HepG2 (cell line): ENCODE measurements around the gene PPP1R9A. TPM values are rescaled to one million over a fixed set of nuclear protein-coding genes. Genes with fewer than 3 reads are reported as not detected.

Experiments used
- ATAC-seq: fragments of 200-7000 bp; cut with Tn5 transposase; 3 replicates; pipeline ENCODE4 v1.9.1; 2020; ENCODE audit warnings: mild to moderate bottlenecking, moderate library complexity
- BruUV-seq: library from RNA; stranded (reverse); fragments of 400-500 nt; replicated peaks from 2 replicates; lab custom pipeline; 2021; lab: Mats Ljungman, UMichigan
- CTCF ChIA-PET: fragments of 300-600 bp; formaldehyde crosslinking; extraction: SDS; loops from one replicate; lab custom pipeline; 2021; ENCODE audit warnings: low total read pairs, inconsistent platforms, low intra/inter-chr PET ratio; lab: Yijun Ruan, JAX
- POLR2A ChIA-PET: fragments of 350-600 bp; sonication (Branson Sonifier 250); formaldehyde crosslinking; loops from one replicate; lab custom pipeline; 2020; ENCODE audit warnings: antibody characterized with exemption, inconsistent platforms; lab: Yijun Ruan, JAX
- DNase-seq: peaks from one replicate; pipeline ENCODE4 v3.0.0-alpha.2; 2015; ENCODE audit warnings: low spot score
- FAIRE-seq: peaks from 3 replicates; lab custom pipeline; 2011; peaks lifted over from hg19 to GRCh38; lab: Jason Lieb, UNC
- H2AFZ ChIP-seq: one replicate; pipeline ENCODE4 v1.6.1; 2011; ENCODE audit warnings: low read length, inconsistent platforms
- H3K27ac ChIP-seq: fragments of 300-600 bp; 3 replicates; pipeline ENCODE4 v1.8.0; 2011; ENCODE audit warnings: mixed run types, mild to moderate bottlenecking, mixed read lengths, low read length, inconsistent platforms; ENCODE audit not compliant: insufficient read depth; ENCODE audit errors: extremely low read length
- H3K27me3 ChIP-seq, 2 experiments: fragments of 200-600 bp in 1 of 2; 2 replicates in 1 of 2; 3 replicates in 1 of 2; pipeline versions ENCODE4 v1.6.0 to v1.8.0; 2011; ENCODE audit warnings: low read length in 2 of 2, mild to moderate bottlenecking in 2 of 2, moderate library complexity in 2 of 2, inconsistent platforms in 1 of 2; ENCODE audit not compliant: insufficient read depth in 2 of 2, control insufficient read depth in 1 of 2
- H3K36me3 ChIP-seq, 2 experiments: fragments of 200-600 bp in 1 of 2; replicated peaks in 1 of 2; 2 replicates in 1 of 2; 3 replicates in 1 of 2; pipeline versions ENCODE4 v1.5.1 to v1.8.0; 2011; ENCODE audit warnings: low read length in 2 of 2, inconsistent platforms in 1 of 2; ENCODE audit not compliant: insufficient read depth in 2 of 2, control insufficient read depth in 1 of 2
- H3K4me1 ChIP-seq: 2 replicates; pipeline ENCODE4 v1.5.1; 2012; ENCODE audit warnings: low read length, inconsistent platforms; ENCODE audit not compliant: insufficient read depth
- H3K4me2 ChIP-seq: 2 replicates; pipeline ENCODE4 v1.6.0; 2011; ENCODE audit warnings: low read depth, low read length, inconsistent platforms
- H3K4me3 ChIP-seq, 3 experiments: fragments of 200-600 bp in 1 of 3; sonication (generic), shearing (Covaris generic) in 1 of 3; replicated peaks in 1 of 3; 2 replicates each; pipeline ENCODE4 v1.5.1; 2011 to 2016; ENCODE audit warnings: low read length in 3 of 3, inconsistent platforms in 2 of 3, low read depth in 2 of 3, mild to moderate bottlenecking in 2 of 3, control low read depth in 1 of 3, mixed read lengths in 1 of 3; ENCODE audit not compliant: insufficient read depth in 1 of 3
- H3K79me2 ChIP-seq: one replicate; pipeline ENCODE4 v1.6.1; 2011; ENCODE audit warnings: low read length, inconsistent platforms; ENCODE audit not compliant: insufficient read depth
- H3K9ac ChIP-seq: 2 replicates; pipeline ENCODE4 v1.6.0; 2011; ENCODE audit warnings: mild to moderate bottlenecking, low read depth, low read length, inconsistent platforms; ENCODE audit not compliant: insufficient read depth
- H3K9me3 ChIP-seq: 2 replicates; pipeline ENCODE4 v1.5.1; 2012; ENCODE audit warnings: mild to moderate bottlenecking, low read length
- H4K20me1 ChIP-seq: 2 replicates; pipeline ENCODE4 v1.6.0; 2011; ENCODE audit warnings: inconsistent platforms, mild to moderate bottlenecking, low read length, moderate library complexity; ENCODE audit not compliant: insufficient read depth
- GATAD2A ChIP-seq: IDR thresholded peaks from 2 replicates; pipeline ENCODE4 v1.6.1; 2016
- HCFC1 ChIP-seq: fragments of 150-350 bp; IDR thresholded peaks from 2 replicates; pipeline ENCODE4 v1.6.1; 2014; ENCODE audit warnings: low read depth, low read length
- HIVEP1 ChIP-seq: sonication (generic); formaldehyde crosslinking; IDR thresholded peaks from 2 replicates; pipeline ENCODE4 v1.4.0; 2020; ENCODE audit warnings: mild to moderate bottlenecking, missing genetic modification reagents
- MYNN ChIP-seq: sonication (generic); formaldehyde crosslinking; IDR thresholded peaks from 2 replicates; pipeline ENCODE4 v1.4.0; 2020; ENCODE audit warnings: mild to moderate bottlenecking, low read depth, missing genetic modification reagents
- SKI ChIP-seq: fragments of 450-650 bp; IDR thresholded peaks from one replicate; pipeline ENCODE4 v1.6.1; 2018; ENCODE audit warnings: mild to moderate bottlenecking; ENCODE audit not compliant: partially characterized antibody
- ZKSCAN8 ChIP-seq: IDR thresholded peaks from 2 replicates; pipeline ENCODE4 v1.6.1; 2016; ENCODE audit warnings: borderline replicate concordance, missing genetic modification reagents, missing compliant biosample characterization
- ZNF605 ChIP-seq: sonication (generic); formaldehyde crosslinking; IDR thresholded peaks from 2 replicates; pipeline ENCODE4 v1.8.0; 2022; ENCODE audit warnings: mild to moderate bottlenecking, missing genetic modification reagents
- ZNF747 ChIP-seq: sonication (generic); formaldehyde crosslinking; IDR thresholded peaks from 2 replicates; pipeline ENCODE4 v1.8.1; 2023; ENCODE audit warnings: missing genetic modification reagents, mild to moderate bottlenecking, borderline replicate concordance
- ZNF83 ChIP-seq: sonication (generic); formaldehyde crosslinking; IDR thresholded peaks from 2 replicates; pipeline ENCODE4 v1.4.0; 2020; ENCODE audit warnings: missing genetic modification reagents, mild to moderate bottlenecking, borderline replicate concordance
- WGBS: methylation state at CpG from one replicate; pipeline ENCODE4 v1.1.6; 2017; ENCODE audit warnings: low lambda C conversion rate; 5-methylcytosine and 5-hydroxymethylcytosine counted together
- in situ Hi-C: cut with HindIII; loops from 2 replicates; pipeline ENCODE4 v1.10.0; 2017; ENCODE audit warnings: low pct_unique_long_range_greater_than_20kb; ENCODE audit not compliant: extremely low pct_ligation_motif_present
- intact Hi-C: fragments of 100-400 bp; cut with micrococcal nuclease; formaldehyde crosslinking; loops from one replicate; pipeline ENCODE4 v1.10.0; 2022; ENCODE audit not compliant: unreplicated experiment
- polyA plus RNA-seq, 8 experiments: library from polyadenylated mRNA; depleted of rRNA in 3 of 8; stranded (reverse) in 7 of 8; unstranded in 1 of 8; fragments of >200 nt; fragmentation: Illumina TruSeq in 4 of 8; extraction: Trizol in 4 of 8; gene quantifications; 2 replicates each; pipeline versions ENCODE4 v1.2.1 to v1.2.3, GENCODE V29; 2011 to 2016; ENCODE audit warnings: low read depth in 4 of 8, missing spikeins in 1 of 8, mixed read lengths in 1 of 8; ENCODE audit not compliant: insufficient read depth in 1 of 8
- total RNA-seq, 5 experiments: library from RNA; depleted of rRNA; stranded (reverse); fragments of >200 nt; fragmentation: Illumina TruSeq; extraction: Trizol; gene quantifications; 2 replicates each; pipeline ENCODE4 v1.2.3, GENCODE V29; 2016; ENCODE audit warnings: low read depth in 1 of 5
- TF ChIP-seq, protein P1 (sequence below): sonication (generic); formaldehyde crosslinking; IDR thresholded peaks from 2 replicates; pipeline ENCODE4 v1.4.0; 2020; ENCODE audit warnings: missing genetic modification reagents, mild to moderate bottlenecking, borderline replicate concordance
- TF ChIP-seq, protein P2 (sequence below): sonication (generic); formaldehyde crosslinking; IDR thresholded peaks from 2 replicates; pipeline ENCODE4 v1.4.0; 2020; ENCODE audit warnings: mild to moderate bottlenecking, missing genetic modification reagents
- TF ChIP-seq, protein P3 (sequence below): sonication (generic); formaldehyde crosslinking; IDR thresholded peaks from 2 replicates; pipeline ENCODE4 v1.4.0; 2020; ENCODE audit warnings: missing genetic modification reagents
- TF ChIP-seq, protein P4 (sequence below): sonication (generic); formaldehyde crosslinking; IDR thresholded peaks from 2 replicates; pipeline ENCODE4 v1.4.0; 2020; ENCODE audit warnings: missing genetic modification reagents

PPP1R9A gene
- total and polyA plus RNA-seq, 2 of the 13 experiments (the other 11 are each of a cell fraction or from before 2014, with no cell fraction given): 11.4 to 31.9 TPM

DNA sequence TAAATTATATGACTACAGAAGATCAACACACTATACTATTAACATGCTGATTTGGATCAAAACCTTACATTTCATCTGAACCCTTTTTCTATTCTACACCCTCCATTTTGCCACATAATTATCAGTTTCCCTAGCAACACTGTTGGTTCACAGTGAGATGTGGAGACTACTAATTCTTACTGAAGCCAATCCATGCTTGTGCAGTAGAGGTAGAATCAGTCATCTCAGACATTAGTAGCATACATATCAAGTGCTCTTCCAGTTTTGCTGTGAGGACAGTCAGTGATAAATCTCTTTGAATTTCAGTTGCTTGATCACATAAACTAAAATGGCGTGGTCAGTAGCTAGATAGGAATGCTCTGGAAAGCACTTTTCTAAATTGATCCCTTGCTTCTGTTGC lies 346.6 kb downstream of the PPP1R9A start:
- 91% methylated on average over 1 of the region's 1 CpG for WGBS

More for the DNA sequence above, 346.6 kb downstream of the PPP1R9A start:
- Histone ChIP-seq H3K36me3 (peaks cover 0 to 9% of the 10 kb centered on the region in 2 experiments; a peak in 3 of 5 replicates), H3K9ac (no peak overlapping the region), H3K4me2 (no peak overlapping the region), H2AFZ (no peak overlapping the region), H3K79me2 (no peaks in the 10 kb centered on the region), H3K4me3 (no peak overlapping the region)
- POLR2A ChIA-PET: no interaction called here
- CTCF ChIA-PET: no interaction called here
- no peak for ATAC-seq
- intact Hi-C loops: no loop called here
- TF ChIP-seq, protein P1, sequence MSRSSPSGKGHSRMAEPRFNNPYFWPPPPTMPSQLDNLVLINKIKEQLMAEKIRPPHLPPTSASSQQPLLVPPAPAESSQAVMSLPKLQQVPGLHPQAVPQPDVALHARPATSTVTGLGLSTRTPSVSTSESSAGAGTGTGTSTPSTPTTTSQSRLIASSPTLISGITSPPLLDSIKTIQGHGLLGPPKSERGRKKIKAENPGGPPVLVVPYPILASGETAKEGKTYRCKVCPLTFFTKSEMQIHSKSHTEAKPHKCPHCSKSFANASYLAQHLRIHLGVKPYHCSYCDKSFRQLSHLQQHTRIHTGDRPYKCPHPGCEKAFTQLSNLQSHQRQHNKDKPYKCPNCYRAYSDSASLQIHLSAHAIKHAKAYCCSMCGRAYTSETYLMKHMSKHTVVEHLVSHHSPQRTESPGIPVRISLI (CRISPR knock-in tag): no peak
- TF ChIP-seq HCFC1 (no peak), ZNF83 (CRISPR knock-in tag) (no peak), SKI (no peak), MYNN (CRISPR knock-in tag) (no peak), GATAD2A (CRISPR knock-in tag) (no peak), ZNF747 (CRISPR knock-in tag) (no peak), ZNF605 (CRISPR knock-in tag) (no peak), ZKSCAN8 (CRISPR knock-in tag) (no peak), HIVEP1 (CRISPR knock-in tag) (no peak)
- TF ChIP-seq, protein P2, sequence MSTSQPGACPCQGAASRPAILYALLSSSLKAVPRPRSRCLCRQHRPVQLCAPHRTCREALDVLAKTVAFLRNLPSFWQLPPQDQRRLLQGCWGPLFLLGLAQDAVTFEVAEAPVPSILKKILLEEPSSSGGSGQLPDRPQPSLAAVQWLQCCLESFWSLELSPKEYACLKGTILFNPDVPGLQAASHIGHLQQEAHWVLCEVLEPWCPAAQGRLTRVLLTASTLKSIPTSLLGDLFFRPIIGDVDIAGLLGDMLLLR (CRISPR knock-in tag): no peak
- TF ChIP-seq, protein P3, sequence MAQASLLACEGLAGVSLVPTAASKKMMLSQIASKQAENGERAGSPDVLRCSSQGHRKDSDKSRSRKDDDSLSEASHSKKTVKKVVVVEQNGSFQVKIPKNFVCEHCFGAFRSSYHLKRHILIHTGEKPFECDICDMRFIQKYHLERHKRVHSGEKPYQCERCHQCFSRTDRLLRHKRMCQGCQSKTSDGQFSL (CRISPR knock-in tag): no peak
- TF ChIP-seq, protein P4, sequence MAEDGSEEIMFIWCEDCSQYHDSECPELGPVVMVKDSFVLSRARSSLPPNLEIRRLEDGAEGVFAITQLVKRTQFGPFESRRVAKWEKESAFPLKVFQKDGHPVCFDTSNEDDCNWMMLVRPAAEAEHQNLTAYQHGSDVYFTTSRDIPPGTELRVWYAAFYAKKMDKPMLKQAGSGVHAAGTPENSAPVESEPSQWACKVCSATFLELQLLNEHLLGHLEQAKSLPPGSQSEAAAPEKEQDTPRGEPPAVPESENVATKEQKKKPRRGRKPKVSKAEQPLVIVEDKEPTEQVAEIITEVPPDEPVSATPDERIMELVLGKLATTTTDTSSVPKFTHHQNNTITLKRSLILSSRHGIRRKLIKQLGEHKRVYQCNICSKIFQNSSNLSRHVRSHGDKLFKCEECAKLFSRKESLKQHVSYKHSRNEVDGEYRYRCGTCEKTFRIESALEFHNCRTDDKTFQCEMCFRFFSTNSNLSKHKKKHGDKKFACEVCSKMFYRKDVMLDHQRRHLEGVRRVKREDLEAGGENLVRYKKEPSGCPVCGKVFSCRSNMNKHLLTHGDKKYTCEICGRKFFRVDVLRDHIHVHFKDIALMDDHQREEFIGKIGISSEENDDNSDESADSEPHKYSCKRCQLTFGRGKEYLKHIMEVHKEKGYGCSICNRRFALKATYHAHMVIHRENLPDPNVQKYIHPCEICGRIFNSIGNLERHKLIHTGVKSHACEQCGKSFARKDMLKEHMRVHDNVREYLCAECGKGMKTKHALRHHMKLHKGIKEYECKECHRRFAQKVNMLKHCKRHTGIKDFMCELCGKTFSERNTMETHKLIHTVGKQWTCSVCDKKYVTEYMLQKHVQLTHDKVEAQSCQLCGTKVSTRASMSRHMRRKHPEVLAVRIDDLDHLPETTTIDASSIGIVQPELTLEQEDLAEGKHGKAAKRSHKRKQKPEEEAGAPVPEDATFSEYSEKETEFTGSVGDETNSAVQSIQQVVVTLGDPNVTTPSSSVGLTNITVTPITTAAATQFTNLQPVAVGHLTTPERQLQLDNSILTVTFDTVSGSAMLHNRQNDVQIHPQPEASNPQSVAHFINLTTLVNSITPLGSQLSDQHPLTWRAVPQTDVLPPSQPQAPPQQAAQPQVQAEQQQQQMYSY (CRISPR knock-in tag): no peak
- TF ChIP-seq, all 625 proteins: peak for 0
- Histone ChIP-seq H3K27ac (no peak overlapping the region), H3K9me3 (no peaks in the 10 kb centered on the region), H3K27me3 (no peaks in the 10 kb centered on the region), H4K20me1 (0 out of 2 replicates have a peak, but pooled peaks cover 3% of the 10 kb centered on the region), H3K4me1 (no peaks in the 10 kb centered on the region)
- FAIRE-seq: no peak
- in situ Hi-C loops: loop anchor here (25.0 kb wide), 1 partner anchor 967 kb away; no protein-coding TSS in a partner anchor
- no peak for DNase-seq
- no TSS peak for BruUV-seq
